GM04503 (cell line): Measurements from ENCODE around the gene GADD45G.

Experiments
- DNase-seq: peaks from one replicate; pipeline ENCODE4 v3.0.0-alpha.2; 2012; ENCODE audit warnings: low read depth

The GADD45G gene

DNA sequence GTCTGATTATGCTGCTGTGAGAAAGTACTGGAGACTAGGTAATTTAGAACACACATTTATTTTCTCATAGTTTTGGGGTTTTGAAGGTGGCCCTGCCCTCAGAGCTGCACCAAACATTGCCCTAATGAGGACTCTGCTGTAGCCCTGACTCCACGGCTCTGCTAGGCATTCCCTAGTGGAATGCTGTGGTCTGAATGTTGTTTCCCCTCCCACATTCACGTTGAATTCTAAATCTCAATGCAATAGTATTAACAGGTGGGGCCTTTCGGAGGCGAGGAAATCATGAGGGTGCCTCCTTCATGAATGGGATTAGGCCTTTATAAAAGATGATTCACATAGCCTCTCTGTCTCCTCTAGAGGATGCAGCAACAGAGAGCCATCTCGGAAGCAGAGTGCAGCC is 25.7 kb downstream of the GADD45G start:
- DNase-seq = no peak

DNA sequence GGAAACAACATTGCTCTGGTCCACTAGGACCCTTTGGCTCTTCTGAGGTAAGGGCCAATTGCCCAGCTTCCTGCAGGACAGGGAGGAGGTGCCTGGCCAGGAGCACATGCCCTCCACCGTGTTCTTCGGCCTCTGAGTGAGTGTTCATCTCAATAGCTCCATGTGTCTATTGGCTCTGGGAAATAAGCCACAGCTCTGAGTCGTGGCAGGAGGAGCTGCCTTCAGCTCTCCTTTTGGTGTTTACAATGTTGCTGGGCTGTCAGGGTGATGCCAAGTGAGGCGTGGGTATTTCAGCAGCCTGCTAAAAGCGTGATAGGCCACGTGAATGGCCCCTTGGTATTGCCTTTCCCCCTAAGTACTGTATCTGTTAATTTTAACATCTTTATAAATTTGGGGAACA is 26.6 kb downstream of the GADD45G start:
- no peak for DNase-seq

DNA sequence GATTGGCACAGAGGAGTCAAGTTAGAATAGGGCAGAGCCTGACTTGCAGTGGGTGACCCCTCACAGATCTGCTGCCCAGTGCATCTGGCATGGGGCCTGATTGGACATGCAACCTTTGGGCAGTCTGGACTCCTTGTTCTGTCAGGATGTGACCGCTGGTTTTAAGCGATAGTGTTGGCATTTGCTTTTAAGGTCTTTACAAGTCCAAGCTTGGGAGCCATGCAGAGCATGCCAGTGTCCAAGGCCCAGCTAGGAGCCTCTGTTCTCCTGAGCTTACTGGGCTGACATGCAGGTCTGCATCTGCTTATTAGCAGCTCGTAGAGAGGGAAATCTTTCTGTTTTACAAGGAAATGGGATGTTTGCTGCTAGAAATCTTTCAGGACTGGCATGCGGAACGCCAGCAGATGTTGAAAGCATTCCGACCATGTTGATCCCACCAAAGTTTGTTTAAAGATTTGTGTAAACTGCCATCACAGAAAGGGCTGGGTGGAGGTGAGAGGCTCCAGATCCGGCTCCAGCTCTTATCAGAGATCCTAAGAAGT is 27.5 kb downstream of the GADD45G start:
- no peak for DNase-seq

DNA sequence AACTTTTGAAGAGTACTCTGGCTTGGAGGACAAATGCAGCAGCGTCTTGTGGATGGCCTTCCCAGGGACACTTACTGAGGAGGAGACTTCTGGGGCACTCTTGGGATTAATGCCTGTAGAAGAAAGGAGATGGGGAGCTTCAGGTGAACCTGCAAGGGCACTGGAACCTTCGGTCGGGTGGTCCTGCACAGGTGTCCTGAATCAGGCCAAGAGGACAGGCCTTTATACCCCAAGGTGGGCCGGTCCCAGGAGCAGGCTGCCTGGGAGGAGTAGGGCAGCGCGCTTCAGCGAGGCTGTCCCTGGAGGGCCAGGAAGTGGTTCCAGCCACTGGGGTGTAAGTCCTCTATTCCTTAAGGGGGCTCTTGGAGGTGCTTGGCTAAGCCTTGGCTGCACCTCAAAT is 27.9 kb downstream of the GADD45G start:
- DNase-seq = no peak

DNA sequence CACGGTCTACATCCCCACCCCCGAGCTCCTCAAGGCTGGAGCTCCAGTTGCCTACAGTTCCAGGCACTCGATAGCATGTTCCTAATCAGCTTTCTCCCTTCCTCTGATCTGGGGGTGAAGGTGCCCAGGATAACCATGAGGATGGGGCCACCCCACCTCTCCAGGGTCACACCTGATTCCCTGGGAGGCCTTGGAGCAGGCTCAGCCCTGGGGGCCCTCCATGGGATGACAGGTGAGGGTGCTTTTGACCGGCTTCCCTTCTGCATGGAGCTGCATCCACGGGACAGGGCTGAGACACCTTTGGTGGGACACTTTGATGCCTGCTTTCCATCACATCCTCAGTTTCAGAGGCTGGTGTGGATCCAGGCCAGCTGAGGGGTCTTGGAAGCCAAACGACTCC is 28.6 kb downstream of the GADD45G start:
- no peak for DNase-seq

DNA sequence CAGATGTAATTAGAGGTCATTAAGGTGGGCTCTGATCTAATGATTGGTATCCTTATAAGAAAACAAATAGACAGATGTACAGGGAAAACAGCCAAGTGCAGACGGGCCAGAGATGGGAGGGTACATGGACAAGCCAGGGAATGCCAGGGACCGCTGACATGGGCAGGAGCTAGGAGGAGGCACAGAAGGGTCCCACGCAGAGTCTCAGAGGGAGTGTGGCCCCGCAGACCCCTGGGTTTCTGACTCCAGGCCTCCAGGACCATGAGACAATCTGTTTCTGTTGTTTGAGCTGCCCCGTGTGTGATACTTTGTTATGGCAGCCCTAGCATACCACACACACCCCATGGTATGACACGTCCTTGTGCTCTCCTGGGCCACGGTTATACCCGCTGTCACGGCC is 29.1 kb downstream of the GADD45G start:
- DNase-seq = no peak

DNA sequence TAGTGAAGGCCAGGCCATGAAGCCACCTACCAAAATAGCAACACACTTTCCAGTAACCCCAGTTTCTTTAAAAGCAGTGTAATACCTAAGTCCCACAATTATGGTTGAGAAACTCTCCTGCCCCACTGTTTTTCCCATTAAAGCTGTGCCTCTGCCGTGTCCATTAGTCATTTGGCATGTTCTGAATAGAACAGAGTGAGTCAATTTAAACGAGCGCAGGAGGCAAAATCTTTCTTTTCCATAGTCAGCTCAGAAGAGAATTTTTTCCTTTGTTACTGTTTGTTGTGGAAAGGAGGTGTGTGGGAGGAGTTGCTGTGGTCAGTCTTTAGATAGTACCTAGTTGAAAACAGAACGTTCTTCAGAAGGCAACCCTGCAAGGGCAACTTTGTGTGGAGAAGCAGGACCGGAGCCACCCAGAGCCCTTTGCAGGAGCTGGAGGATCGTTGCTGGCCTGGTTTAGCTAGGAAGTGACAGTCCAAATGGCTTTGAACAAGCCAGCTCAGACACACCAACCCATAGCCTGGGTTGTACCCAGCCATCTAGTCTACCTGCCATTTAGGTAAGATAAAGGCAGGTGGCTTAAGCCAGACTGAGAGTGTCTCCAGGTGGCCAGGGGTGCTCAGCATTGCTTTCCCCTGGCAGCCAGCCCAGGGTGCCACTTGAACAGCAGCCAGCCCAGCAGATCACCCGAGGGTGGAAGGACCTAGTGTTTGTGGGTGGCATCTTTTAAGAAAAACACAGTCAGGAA is 30.4 kb downstream of the GADD45G start:
- DNase-seq = peak; percentile 11

DNA sequence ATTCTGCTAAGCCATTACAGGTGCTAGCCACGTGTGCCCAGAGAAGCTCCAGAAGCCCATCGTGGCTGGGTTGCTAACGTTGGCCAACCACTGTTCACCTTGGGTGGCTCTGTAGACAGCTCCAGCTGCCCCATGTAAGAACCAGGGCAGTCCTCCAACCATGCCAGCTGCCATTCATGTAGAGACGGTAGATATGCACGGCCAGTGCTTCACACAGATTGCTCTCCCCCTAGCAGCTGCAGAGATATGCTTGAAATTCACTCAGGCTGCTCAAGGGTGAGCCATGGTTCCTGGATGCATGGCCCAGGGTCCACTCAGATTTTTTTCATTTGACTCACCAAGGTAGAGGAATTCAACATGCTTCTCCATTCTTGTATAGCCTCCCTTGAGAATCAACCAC is 31.0 kb downstream of the GADD45G start:
- no peak for DNase-seq

DNA sequence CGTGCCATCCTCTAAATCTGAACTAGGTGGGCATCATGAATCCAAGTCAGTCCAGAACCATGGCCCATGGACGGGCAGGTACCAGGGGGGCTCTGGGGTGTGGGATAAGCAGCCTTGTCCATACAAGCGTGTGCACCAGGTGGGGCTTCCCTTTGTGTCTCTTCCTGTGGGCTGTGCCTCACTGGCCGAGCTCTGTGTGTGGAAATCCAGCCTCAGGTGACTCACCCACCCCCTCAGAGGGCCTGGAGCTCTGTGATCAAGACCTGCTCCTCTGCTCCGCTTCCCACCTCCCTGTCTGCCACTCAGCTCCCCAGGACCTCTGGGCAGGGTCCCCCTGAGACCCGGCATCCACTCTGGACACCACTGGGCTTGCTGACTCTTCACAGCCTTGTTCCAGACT is 33.0 kb downstream of the GADD45G start:
- no peak for DNase-seq

DNA sequence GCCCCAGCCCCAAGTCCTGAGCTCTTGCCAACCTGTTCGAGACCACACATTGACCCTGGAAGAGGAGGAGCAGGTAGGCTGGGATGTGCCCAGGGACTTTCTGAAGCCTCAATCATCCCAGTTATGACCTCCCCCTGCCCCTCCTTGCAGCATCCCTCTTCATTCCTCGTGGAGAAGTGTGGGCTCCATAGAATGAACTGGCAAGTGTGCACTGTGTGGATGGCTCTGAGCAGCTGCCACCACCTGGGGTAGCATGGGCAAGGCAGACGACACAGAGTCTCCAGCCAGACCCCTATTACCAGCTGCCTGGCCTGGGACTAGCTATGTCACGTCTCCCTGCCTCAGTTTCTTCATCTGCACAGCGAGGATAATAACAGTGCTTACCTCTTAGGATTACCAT is 33.5 kb downstream of the GADD45G start:
- no peak for DNase-seq

DNA sequence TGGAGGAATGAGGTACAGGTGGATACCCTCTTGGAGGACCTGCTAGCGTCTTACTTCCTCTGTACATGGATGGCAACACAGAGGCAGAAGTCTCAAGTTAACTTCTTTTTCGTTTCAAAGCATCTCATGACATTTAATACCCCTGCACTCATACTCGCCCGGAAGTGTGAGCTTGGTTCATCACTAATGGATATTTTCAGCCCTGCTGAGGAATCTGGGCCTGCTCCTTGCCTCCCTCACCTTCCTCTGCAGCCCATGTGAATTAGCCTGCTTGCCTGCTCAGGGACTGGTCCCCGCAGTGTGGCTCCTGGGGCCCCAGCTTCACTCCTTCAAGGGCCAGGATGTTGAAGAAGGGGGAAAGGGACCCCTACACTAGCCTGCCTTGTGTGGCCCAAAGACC is 34.1 kb downstream of the GADD45G start:
- no peak for DNase-seq

DNA sequence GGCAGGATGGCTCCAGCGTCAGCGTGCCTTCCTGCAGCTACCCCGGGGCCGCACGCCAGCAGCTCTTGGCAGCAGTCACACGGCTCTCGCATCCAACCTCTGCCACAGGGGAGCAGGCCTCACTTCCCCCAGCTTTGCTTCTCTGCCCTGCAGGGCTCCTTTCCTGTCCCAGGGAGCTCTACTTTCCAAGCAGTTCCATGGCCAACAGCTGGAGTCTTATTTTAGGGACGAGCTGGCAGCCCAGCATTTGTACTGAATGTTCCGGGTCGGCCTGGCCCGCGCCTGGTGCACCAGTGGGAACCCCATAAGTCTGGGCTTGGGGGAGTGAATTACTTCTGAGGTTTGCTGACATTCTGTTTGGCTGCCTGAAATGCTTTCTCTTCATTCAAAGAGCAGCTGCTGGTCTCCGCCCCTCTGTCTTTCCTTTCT is 34.6 kb downstream of the GADD45G start:
- no peak for DNase-seq

DNA sequence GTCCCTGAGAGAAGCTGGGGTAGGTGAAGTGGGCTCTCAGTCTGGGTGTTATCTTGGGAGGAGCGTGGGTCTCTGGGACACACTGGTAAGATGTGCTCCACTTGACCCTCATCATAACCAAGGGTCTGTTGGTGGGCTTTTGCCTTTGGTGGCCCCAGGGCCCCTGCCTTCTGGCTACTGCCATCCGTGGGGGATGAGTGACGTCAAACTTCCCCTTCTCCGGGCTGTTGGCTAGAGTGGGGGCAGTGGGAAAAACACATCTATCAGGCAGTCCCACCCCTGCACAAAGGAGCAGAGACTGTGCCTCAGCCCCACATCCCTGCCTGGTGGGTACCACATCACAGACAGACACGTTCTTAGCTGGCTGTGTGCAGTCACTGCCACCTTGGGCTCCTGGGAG is 35.1 kb downstream of the GADD45G start:
- DNase-seq = no peak

DNA sequence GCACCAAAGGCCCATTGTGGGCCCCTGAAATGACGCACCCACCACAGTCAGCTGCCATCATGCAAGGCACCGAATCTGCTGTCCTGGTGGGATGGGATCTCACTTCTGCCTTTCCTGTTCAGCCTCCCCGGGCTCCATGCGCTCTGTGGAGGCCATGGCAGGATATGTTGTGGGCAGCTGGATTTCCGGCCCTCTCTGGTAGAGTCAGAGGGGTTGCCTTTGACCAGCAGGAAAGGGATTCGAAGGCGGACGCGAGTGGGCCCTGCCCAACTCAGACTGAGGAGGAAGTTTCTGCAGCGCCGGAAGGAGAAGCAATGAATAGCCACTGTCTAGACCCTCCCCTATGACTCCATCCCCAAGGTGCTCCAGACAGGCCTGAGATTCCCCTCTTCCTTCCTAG is 35.5 kb downstream of the GADD45G start:
- DNase-seq = no peak

DNA sequence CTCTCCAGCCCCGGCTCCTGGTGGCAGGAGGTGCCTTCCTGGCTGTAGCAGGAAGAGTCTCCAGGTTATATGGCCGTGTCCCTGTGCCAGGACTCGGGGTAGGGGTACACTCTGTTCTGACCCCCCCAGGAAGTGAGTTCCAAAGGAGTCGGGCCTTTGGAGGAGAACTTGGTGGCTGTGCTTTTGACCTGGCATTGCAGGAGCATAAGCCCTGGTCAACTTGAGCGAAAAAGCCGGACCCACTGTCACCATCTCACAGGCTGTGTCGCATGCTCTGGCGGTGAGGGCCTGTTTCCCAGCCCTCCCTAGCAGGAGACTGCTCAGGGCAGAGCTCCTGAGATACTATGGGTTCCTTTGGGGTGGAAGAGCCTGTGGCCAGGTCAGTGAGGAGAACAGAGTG is 36.0 kb downstream of the GADD45G start:
- DNase-seq = no peak

DNA sequence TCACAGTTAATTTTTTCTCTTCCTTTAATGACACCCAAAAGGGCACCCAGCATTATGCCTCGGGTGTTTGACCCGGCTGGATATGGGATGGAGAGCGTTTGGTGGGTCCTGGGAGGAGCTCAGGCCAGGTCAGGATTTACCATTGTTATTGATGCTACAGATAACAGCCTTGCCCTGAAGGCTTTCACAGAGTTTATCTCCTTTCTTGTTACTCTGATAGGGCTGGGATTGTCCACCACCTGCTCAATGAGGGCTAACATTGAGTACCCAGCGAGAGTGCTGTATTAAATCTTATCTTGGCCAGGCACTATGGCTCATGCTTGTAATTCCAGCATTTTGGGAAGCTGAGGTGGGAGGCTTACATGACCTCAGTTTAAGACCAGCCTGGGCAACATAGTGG is 37.2 kb downstream of the GADD45G start:
- no peak for DNase-seq

DNA sequence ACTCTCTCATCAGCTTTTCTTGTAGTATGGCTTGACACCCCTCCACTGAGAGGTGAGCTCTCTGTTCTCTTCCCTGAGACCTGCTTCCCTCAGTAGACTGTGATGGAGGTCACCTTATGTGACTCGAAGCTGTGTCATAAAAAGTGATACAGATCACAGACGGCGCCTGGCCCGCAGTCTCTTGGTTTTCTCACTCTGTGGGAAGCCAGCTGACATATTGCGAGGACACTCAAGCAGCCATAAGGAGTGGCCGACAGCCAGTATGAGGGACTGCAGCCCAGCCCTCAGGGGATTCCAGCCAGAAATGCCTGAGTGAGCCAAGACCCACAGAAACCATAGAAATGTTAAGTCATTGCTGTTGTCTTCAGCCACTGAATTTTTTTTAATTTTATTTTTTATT is 38.0 kb downstream of the GADD45G start:
- no peak for DNase-seq

DNA sequence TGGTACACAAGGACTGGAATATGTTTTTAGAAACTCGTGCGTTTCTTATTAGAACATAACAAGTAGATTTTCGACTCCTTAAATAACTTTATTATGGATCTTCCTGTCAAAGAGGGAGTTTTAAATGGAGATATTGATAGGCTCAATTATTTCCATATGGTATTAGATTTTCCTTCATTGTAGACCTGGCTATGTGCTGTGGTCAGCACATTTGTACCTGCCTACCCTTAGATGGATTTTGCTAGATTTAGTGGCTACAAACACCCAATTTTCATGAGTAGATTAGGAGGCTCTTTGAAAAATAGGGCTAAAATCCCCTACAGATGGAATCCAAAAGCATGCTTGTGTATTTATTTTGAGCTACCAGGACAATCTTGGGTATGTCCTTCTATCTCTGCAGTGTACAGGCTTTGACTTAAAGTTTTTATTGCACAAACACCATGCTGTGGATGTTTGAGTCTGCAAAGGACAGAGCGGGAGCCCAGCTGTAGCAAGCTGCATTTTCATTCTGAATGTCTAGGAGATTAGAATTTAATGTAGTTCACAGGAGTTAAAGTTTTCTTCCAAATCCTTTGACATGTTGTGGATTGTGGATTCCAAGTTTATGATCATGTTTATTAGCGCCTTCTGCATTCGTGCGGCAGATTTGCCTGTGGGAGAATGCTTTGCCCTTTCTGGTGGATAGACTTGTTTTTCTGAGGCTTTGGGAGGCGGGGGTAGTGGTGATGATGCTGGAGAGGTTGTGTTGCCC is 41.6 kb downstream of the GADD45G start:
- no peak for DNase-seq

DNA sequence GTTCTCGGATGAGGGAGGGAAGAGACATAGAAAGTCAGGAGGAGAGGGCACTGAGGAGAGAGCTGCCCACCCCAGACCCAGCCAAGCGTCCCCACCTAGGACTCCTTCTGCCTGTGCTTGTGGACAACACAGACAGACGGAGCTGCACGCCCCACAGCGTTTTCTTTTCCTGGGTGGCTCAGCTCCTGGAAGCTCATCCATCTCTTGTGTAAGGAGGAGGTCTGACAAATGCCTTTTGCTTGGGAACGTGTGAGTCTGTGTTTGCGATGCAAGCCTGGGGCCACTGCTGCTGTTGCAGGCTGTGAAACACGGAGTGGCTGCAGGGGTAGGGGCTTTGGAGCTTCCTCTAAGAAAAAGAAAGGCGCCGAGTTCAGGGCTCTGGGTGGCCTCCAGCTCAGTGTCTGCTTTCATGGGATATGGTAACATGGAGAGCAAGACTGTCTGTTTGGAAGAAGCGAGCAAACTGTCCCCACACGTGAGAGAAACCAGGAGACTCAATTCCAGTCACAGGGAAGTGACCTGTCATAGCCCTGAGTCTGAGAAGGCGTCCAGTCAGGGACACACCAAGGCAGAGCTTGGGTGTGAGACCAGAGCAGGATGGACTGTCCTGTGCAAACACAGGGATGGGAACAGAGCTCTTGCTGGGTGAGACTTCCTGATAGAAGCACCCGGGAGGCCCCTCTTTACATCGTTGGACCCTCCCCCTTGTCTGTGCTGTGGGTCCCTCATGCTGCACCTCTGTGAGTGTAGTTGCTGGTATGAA is 42.7 kb downstream of the GADD45G start:
- no peak for DNase-seq

DNA sequence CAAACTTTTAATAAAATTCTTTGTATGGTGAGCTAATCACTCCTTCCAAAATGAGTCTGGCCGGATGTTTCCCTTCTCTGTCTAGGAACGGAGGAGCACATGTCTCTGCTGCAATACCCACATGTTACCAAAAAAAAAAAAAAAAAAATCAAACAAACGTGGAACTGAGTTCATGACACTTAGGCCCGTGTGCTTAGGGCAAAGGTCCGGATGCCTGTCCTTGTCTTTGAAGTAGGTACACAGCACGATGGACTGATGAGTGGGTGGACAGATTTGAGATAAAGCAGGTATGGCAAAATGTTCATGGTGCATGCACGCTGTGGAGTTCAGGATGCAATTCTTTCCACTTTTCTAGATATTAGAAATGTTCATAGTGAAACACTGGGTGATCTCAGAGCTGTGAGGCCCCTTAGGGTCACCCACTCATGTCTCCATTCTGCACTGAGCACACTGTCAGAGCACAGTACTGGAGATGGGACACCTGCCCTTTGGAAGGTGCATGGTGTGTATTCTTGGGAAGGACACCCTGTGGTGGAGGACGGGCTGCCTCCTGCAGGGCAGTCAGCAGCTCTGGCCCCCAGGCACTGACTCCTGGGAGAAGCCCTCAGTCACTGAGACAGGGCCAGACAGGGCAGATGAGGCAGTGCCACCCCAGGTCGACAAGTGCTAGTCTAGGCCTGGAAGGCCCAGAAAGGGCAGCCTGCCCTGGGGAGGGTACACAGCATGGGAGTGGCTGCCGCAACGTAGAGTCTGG is 43.6 kb downstream of the GADD45G start:
- DNase-seq = no peak

DNA sequence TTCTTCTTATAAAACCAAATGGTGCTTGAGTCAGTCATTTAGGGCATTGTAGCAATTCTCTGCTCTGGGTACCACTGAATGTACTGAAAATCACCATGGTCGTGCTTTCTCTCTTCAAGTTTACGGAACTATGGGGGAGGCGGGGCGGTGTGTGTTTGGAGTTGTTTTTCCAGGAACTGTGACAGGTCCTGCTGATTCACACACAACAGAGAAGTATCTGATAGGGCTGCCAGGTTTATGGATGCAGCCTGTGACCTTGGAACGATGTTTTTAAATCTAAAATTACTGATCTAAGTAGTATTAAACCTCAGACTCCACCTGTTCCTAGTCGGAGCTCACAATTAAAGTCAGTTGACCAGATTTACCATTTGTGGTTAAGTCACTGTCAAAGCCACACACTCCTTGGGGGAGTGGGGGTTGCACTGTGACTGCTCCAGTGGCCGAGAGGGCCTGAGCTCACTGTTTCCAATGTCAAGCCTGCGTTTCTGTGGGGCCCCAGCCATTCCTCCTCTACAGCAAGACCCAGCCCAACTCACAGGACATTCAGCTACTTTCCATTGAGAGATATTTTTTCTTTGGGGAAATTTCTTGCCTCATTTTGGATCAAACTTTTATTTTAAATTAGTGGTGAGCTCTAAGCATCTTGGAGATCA is 44.4 kb downstream of the GADD45G start:
- no peak for DNase-seq
